H1 (cell line): ENCODE data around the gene PDE4D. TPM values are rescaled to one million over a fixed set of nuclear protein-coding genes. Genes with fewer than 3 reads are reported as not detected.

Source experiments
- CTCF ChIA-PET: fragments of 300-600 bp; sonication (Branson Sonifier 250); formaldehyde crosslinking; loops from one replicate; lab custom pipeline; 2021; ENCODE audit not compliant: partially characterized antibody; lab: Charles Lee
- POLR2A ChIA-PET: fragments of 300-600 bp; sonication (Branson Sonifier 250); formaldehyde crosslinking; loops from one replicate; lab custom pipeline; 2021; ENCODE audit warnings: inconsistent platforms; ENCODE audit not compliant: partially characterized antibody; lab: Charles Lee
- DNase-seq, 2 experiments: peaks; one replicate each; pipeline versions ENCODE4 v3.0.0 to v3.0.0-alpha.2; 2010 to 2022; ENCODE audit warnings: low spot score in 2 of 2, low read depth in 1 of 2, mixed read lengths in 1 of 2
- FAIRE-seq: peaks from 2 replicates; lab custom pipeline; 2011; peaks lifted over from hg19 to GRCh38; lab: Jason Lieb, UNC
- H2AFZ ChIP-seq: 2 replicates; pipeline ENCODE4 v1.8.1; 2012; ENCODE audit warnings: low read length, inconsistent platforms
- H2AK5ac ChIP-seq: 2 replicates; pipeline ENCODE4 v1.6.1; 2013; ENCODE audit warnings: low read depth, low read length
- H2BK120ac ChIP-seq: replicated peaks from 2 replicates; pipeline ENCODE3; 2013; ENCODE audit warnings: low read depth, low read length, inconsistent platforms
- H2BK12ac ChIP-seq: 2 replicates; pipeline ENCODE4 v1.6.1; 2013; ENCODE audit warnings: low read depth, low read length
- H2BK15ac ChIP-seq: 2 replicates; pipeline ENCODE4 v1.6.1; 2013; ENCODE audit warnings: low read length
- H2BK20ac ChIP-seq: 2 replicates; pipeline ENCODE4 v1.6.1; 2013; ENCODE audit warnings: low read length
- H2BK5ac ChIP-seq: 2 replicates; pipeline ENCODE4 v1.6.1; 2013; ENCODE audit warnings: low read depth, low read length
- H3K14ac ChIP-seq: 2 replicates; pipeline ENCODE4 v1.6.1; 2013; ENCODE audit warnings: inconsistent platforms; ENCODE audit not compliant: insufficient read length
- H3K18ac ChIP-seq: 2 replicates; pipeline ENCODE4 v1.6.1; 2013; ENCODE audit warnings: low read length; ENCODE audit errors: extremely low read depth
- H3K23ac ChIP-seq: 2 replicates; pipeline ENCODE4 v1.6.1; 2013; ENCODE audit warnings: inconsistent platforms; ENCODE audit not compliant: insufficient read length
- H3K23me2 ChIP-seq: 2 replicates; pipeline ENCODE4 v1.6.1; 2013; ENCODE audit warnings: low read depth, low read length
- H3K27ac ChIP-seq: 2 replicates; pipeline ENCODE4 v1.6.1; 2011; ENCODE audit warnings: low read depth, low read length, inconsistent platforms
- H3K27me3 ChIP-seq, 4 experiments: replicated peaks in 1 of 4; 1 replicate in 1 of 4; 2 replicates in 3 of 4; pipeline versions ENCODE4 v1.6.1 to v1.8.1; 2011 to 2013; ENCODE audit warnings: low read length in 3 of 4, mild to moderate bottlenecking in 3 of 4, inconsistent platforms in 2 of 4, mixed read lengths in 2 of 4, moderate library complexity in 1 of 4; ENCODE audit not compliant: control insufficient read depth in 3 of 4, insufficient read depth in 3 of 4; ENCODE audit errors: extremely low read depth in 1 of 4
- H3K36me3 ChIP-seq, 4 experiments: 2 replicates each; pipeline versions ENCODE4 v1.6.1 to v1.8.1; 2011 to 2013; ENCODE audit warnings: mild to moderate bottlenecking in 4 of 4, low read length in 3 of 4, moderate library complexity in 2 of 4, control low read depth in 1 of 4, inconsistent platforms in 1 of 4; ENCODE audit not compliant: insufficient read depth in 4 of 4, control insufficient read depth in 2 of 4
- H3K4ac ChIP-seq: replicated peaks from 2 replicates; pipeline ENCODE3; 2013; ENCODE audit warnings: low read length, low read depth, mixed read lengths, inconsistent platforms; ENCODE audit not compliant: insufficient read length
- H3K4me1 ChIP-seq, 4 experiments: replicated peaks in 1 of 4; 1 replicate in 1 of 4; 2 replicates in 3 of 4; pipeline versions ENCODE4 v1.6.1 to v1.8.1; 2011 to 2013; ENCODE audit warnings: low read length in 3 of 4, inconsistent platforms in 2 of 4, mixed read lengths in 1 of 4; ENCODE audit not compliant: insufficient read depth in 4 of 4, control insufficient read depth in 3 of 4
- H3K4me2 ChIP-seq, 2 experiments: 2 replicates each; pipeline versions ENCODE4 v1.6.1 to v1.8.1; 2011 to 2013; ENCODE audit warnings: low read depth in 2 of 2, low read length in 2 of 2, control low read depth in 1 of 2, inconsistent platforms in 1 of 2, mild to moderate bottlenecking in 1 of 2; ENCODE audit not compliant: insufficient read depth in 1 of 2
- H3K4me3 ChIP-seq, 4 experiments: fragments of 200-600, 300-600 bp in 1 of 4; sonication (generic), shearing (Covaris generic), sonication (Bioruptor Twin) in 1 of 4; 2 replicates each; pipeline versions ENCODE4 v1.5.1 to v1.8.1; 2011 to 2016; ENCODE audit warnings: low read length in 4 of 4, low read depth in 3 of 4, control low read depth in 2 of 4, inconsistent platforms in 2 of 4, mild to moderate bottlenecking in 2 of 4, mixed read lengths in 1 of 4, moderate library complexity in 1 of 4; ENCODE audit not compliant: insufficient read depth in 2 of 4; ENCODE audit errors: extremely low read depth in 1 of 4
- H3K56ac ChIP-seq: replicated peaks from 2 replicates; pipeline ENCODE3; 2013; ENCODE audit warnings: low read depth, mild to moderate bottlenecking, mixed read lengths, low read length, inconsistent platforms; ENCODE audit not compliant: insufficient read length
- H3K79me1 ChIP-seq: 2 replicates; pipeline ENCODE4 v1.6.1; 2013; ENCODE audit warnings: low read depth, low read length, control low read depth
- H3K79me2 ChIP-seq, 2 experiments: 2 replicates each; pipeline versions ENCODE4 v1.6.1 to v1.8.1; 2012 to 2013; ENCODE audit warnings: low read length in 2 of 2, mild to moderate bottlenecking in 2 of 2, inconsistent platforms in 1 of 2; ENCODE audit not compliant: insufficient read depth in 2 of 2, control insufficient read depth in 1 of 2
- H3K9ac ChIP-seq, 4 experiments: replicated peaks in 1 of 4; 1 replicate in 1 of 4; 2 replicates in 3 of 4; pipeline versions ENCODE4 v1.6.1 to v1.8.1; 2011 to 2013; ENCODE audit warnings: low read depth in 3 of 4, low read length in 3 of 4, control low read depth in 2 of 4, mild to moderate bottlenecking in 2 of 4, moderate library complexity in 2 of 4, inconsistent platforms in 1 of 4; ENCODE audit errors: extremely low read depth in 1 of 4
- H3K9me3 ChIP-seq, 2 experiments: 2 replicates each; pipeline versions ENCODE4 v1.6.1 to v1.8.1; 2012 to 2013; ENCODE audit warnings: mild to moderate bottlenecking in 2 of 2, moderate library complexity in 2 of 2, control low read depth in 1 of 2, inconsistent platforms in 1 of 2, low read depth in 1 of 2, low read length in 1 of 2, mixed read lengths in 1 of 2; ENCODE audit not compliant: insufficient read depth in 2 of 2
- H4K20me1 ChIP-seq, 2 experiments: replicated peaks in 1 of 2; 2 replicates each; pipeline versions ENCODE3 to v1.8.1; 2011 to 2013; ENCODE audit warnings: inconsistent platforms in 2 of 2, low read length in 2 of 2, mild to moderate bottlenecking in 1 of 2; ENCODE audit not compliant: insufficient read depth in 2 of 2, control insufficient read depth in 1 of 2
- H4K5ac ChIP-seq: 2 replicates; pipeline ENCODE4 v1.6.1; 2013; ENCODE audit warnings: low read length, low read depth, mixed read lengths, inconsistent platforms; ENCODE audit not compliant: insufficient read length
- H4K8ac ChIP-seq: 2 replicates; pipeline ENCODE4 v1.8.0; 2013; ENCODE audit warnings: mild to moderate bottlenecking, moderate library complexity, low read length, inconsistent platforms; ENCODE audit not compliant: insufficient read depth; ENCODE audit errors: extremely low read depth
- H4K91ac ChIP-seq: replicated peaks from 2 replicates; pipeline ENCODE3; 2013; ENCODE audit warnings: low read length, mixed read lengths, inconsistent platforms; ENCODE audit not compliant: insufficient read length
- CREB1 ChIP-seq: IDR thresholded peaks from 2 replicates; pipeline ENCODE4 v1.6.1; 2012; ENCODE audit warnings: inconsistent platforms
- EGR1 ChIP-seq: IDR thresholded peaks from 2 replicates; pipeline ENCODE4 v1.6.1; 2011; ENCODE audit warnings: low read depth, low read length, borderline replicate concordance
- EP300 ChIP-seq, 2 experiments: IDR thresholded peaks; 1 replicate in 1 of 2; 2 replicates in 1 of 2; pipeline ENCODE4 v1.6.1; 2011 to 2012; ENCODE audit warnings: low read depth in 2 of 2, low read length in 2 of 2, mild to moderate bottlenecking in 2 of 2, borderline replicate concordance in 1 of 2, inconsistent platforms in 1 of 2, moderate library complexity in 1 of 2
- HDAC6 ChIP-seq: IDR thresholded peaks from one replicate; pipeline ENCODE4 v1.7.1; 2012; ENCODE audit warnings: low read depth, mild to moderate bottlenecking, inconsistent platforms, low read length, moderate library complexity
- JUN ChIP-seq: IDR thresholded peaks from 2 replicates; pipeline ENCODE4 v1.6.1; 2011; ENCODE audit warnings: low read depth, mild to moderate bottlenecking, improper control_type of control experiment, low read length
- PHF8 ChIP-seq: fragments of 200-600 bp; sonication (generic); conservative IDR thresholded peaks from 2 replicates; pipeline ENCODE4 v1.7.1; 2012; ENCODE audit warnings: low read depth, mild to moderate bottlenecking, inconsistent platforms, low read length, moderate library complexity
- POLR2A ChIP-seq, 2 experiments: IDR thresholded peaks; 1 replicate in 1 of 2; 2 replicates in 1 of 2; pipeline ENCODE4 v1.6.1; 2011; ENCODE audit warnings: low read depth in 2 of 2, low read length in 2 of 2, mild to moderate bottlenecking in 2 of 2; ENCODE audit errors: control extremely low read depth in 1 of 2
- RFX5 ChIP-seq: IDR thresholded peaks from 2 replicates; pipeline ENCODE4 v1.6.1; 2011; ENCODE audit warnings: low read depth, low read length, improper control_type of control experiment, borderline replicate concordance
- RXRA ChIP-seq: IDR thresholded peaks from 2 replicates; pipeline ENCODE4 v1.6.1; 2011; ENCODE audit warnings: low read depth, mild to moderate bottlenecking, low read length, moderate library complexity; ENCODE audit not compliant: insufficient read depth
- SAP30 ChIP-seq: fragments of 300-600 bp; sonication (generic); IDR thresholded peaks from 2 replicates; pipeline ENCODE4 v1.7.1; 2012; ENCODE audit warnings: low read length, moderate library complexity, mild to moderate bottlenecking, inconsistent platforms; ENCODE audit not compliant: insufficient read depth, insufficient replicate concordance
- TCF12 ChIP-seq: IDR thresholded peaks from 2 replicates; pipeline ENCODE4 v1.6.1; 2011; ENCODE audit warnings: low read depth, mild to moderate bottlenecking, low read length
- ZNF274 ChIP-seq: IDR thresholded peaks from 2 replicates; pipeline ENCODE4 v1.7.0; 2012; ENCODE audit warnings: low read length, borderline replicate concordance; ENCODE audit errors: extremely low read depth
- WGBS, 2 experiments: shearing (Covaris generic) in 1 of 2; methylation state at CpG; one replicate each; pipeline versions ENCODE4 v1.1.6 to v1.1.7; 2013 to 2015; ENCODE audit warnings: low lambda C conversion rate in 2 of 2, mixed read lengths in 2 of 2, inconsistent platforms in 1 of 2, low coverage in 1 of 2, missing lambda C conversion rate in 1 of 2; ENCODE audit not compliant: insufficient replicate concordance in 2 of 2, insufficient coverage in 1 of 2, insufficient read length in 1 of 2; ENCODE audit errors: extremely low coverage in 1 of 2, missing lambda C conversion rate in 1 of 2; 5-methylcytosine and 5-hydroxymethylcytosine counted together
- polyA plus RNA-seq, 7 experiments: library from polyadenylated mRNA; depleted of rRNA in 3 of 7; stranded (reverse) in 5 of 7; unstranded in 2 of 7; fragments of >200 nt in 5 of 7; fragments of 200-250 nt in 2 of 7; gene quantifications; 1 replicate in 5 of 7; 2 replicates in 1 of 7; 4 replicates in 1 of 7; pipeline versions ENCODE4 v1.2.1 to v1.2.3, GENCODE V29; 2011 to 2013; ENCODE audit warnings: missing spikeins in 2 of 7, mixed read lengths in 2 of 7
- total RNA-seq: library from RNA; stranded (reverse); fragmentation: NEBNext Ultra II Directional; extraction: Animal tissue kit (Norgen Biotek cat#: 25700); gene quantifications from 2 replicates; pipeline ENCODE4 v1.2.1, GENCODE V29; 2021
- TF ChIP-seq, protein P1 (sequence below): IDR thresholded peaks from 2 replicates; pipeline ENCODE4 v1.6.1; 2012; ENCODE audit warnings: inconsistent platforms

PDE4D gene
- total and polyA plus RNA-seq, 2 of the 8 experiments (the other 6 are each of a cell fraction or from before 2014, with no cell fraction given): 2.3 to 3.7 TPM

DNA sequence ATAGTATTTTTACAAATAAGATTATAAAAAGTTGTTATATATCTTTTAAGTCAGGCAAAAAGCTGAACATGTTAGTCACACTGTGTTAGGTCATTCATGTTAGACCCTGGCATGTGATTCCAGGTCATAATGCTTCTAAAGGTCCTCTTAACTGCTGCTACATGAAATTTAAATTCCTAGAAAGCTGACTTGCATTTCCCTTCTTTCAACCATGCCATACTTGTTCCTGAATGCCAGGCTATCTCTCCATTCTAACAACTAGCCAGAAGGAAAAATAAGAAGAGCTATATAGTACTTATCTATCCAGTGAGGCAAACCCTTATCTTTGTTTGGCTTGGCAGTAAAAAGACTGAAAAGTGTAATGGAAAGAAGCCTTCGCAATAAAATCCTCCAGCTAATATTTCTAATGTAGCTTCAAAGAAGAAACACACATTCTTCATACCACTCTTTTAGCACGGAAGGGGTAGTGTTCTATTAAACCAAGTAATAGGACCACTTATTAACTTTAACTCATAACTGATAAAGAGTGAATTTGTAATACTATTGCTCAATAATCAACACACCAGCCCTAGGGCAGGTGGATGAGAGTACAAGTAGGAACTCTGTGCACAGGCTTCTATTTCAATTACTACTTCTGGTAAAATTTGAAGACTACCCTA, 310.2 kb downstream of the PDE4D start:
- Histone ChIP-seq H2BK15ac (no peak overlapping the region), H2BK120ac (no peak overlapping the region), H3K27ac (no peak overlapping the region), H3K79me1 (no peaks in the 10 kb centered on the region), H4K91ac (no peak overlapping the region), H2AFZ (no peak overlapping the region), H2AK5ac (no peak overlapping the region), H3K14ac (no peak overlapping the region), H2BK5ac (no peak overlapping the region), H3K4ac (no peak overlapping the region), H3K9me3 (no peaks in the 10 kb centered on the region), H3K36me3 (no peaks in the 10 kb centered on the region), H3K9ac (no peak overlapping the region), H3K18ac (no peak overlapping the region), H3K27me3 (no peaks in the 10 kb centered on the region), H3K23ac (no peak overlapping the region), H3K4me3 (no peak overlapping the region), H3K56ac (no peak overlapping the region), H3K4me1 (peaks cover 4 to 17% (median 4%) of the 10 kb centered on the region in 4 experiments; a peak in 5 of 7 replicates), H4K5ac (no peak overlapping the region), H2BK20ac (no peak overlapping the region), H3K79me2 (no peaks in the 10 kb centered on the region), H4K20me1 (no peaks in the 10 kb centered on the region), H2BK12ac (no peak overlapping the region), H3K4me2 (no peak overlapping the region), H4K8ac (no peak overlapping the region), H3K23me2 (no peaks in the 10 kb centered on the region)
- WGBS, 2 experiments: 87% methylated on average over 2 of the region's 2 CpGs; no CpG with 5 or more reads in 1 of the 2 experiments
- FAIRE-seq (no peak), DNase-seq (no peak)
- POLR2A ChIA-PET: interaction anchor here (1.2 to 1.6 kb wide), 2 partner anchors 10 to 24 kb away, joined by 3 to 4 read pairs; no protein-coding TSS in a partner anchor
- CTCF ChIA-PET: interaction anchor here (0.6 to 1.4 kb wide), 7 partner anchors 8 to 86 kb away, joined by 3 read pairs; no protein-coding TSS in a partner anchor
- no peak for TF ChIP-seq RXRA
- no peak for TF ChIP-seq TCF12
- no peak for TF ChIP-seq ZNF274
- no peak for TF ChIP-seq JUN
- TF ChIP-seq RFX5: no peak
- TF ChIP-seq PHF8: no peak
- no peak for TF ChIP-seq EGR1
- TF ChIP-seq EP300 (IDR thresholded peaks at IDR 0.05; ENCODE audit: borderline replicate concordance in 1 of 2, low read depth in 2 of 2, low read length in 2 of 2): no peak
- TF ChIP-seq POLR2A (IDR thresholded peaks at IDR 0.05; ENCODE audit: control extremely low read depth in 1 of 2, low read depth in 2 of 2, low read length in 2 of 2): no peak
- TF ChIP-seq CREB1: no peak
- no peak for TF ChIP-seq HDAC6
- TF ChIP-seq, protein P1, sequence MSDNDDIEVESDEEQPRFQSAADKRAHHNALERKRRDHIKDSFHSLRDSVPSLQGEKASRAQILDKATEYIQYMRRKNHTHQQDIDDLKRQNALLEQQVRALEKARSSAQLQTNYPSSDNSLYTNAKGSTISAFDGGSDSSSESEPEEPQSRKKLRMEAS: no peak
- no peak for TF ChIP-seq SAP30
